Sigmoid colon (tissue), 7 donors: ENCODE data around the gene B3GALNT2. TPM values are rescaled to one million over a fixed set of nuclear protein-coding genes. Genes with fewer than 3 reads are reported as not detected.

Source experiments
- DNase-seq: peaks from one replicate; pipeline ENCODE4 v3.0.0-alpha.2; 2019
- H3K27ac ChIP-seq, 4 donors: fragments of 200-600 bp; sonication (generic); one replicate each; pipeline ENCODE4 v1.5.1; 2016 to 2019; ENCODE audit warnings: mild to moderate bottlenecking in 1 of 4
- H3K27me3 ChIP-seq, 3 donors: fragments of 200-600 bp; sonication (generic); one replicate each; pipeline ENCODE4 v1.5.1; 2019; ENCODE audit warnings: mild to moderate bottlenecking in 1 of 3
- H3K36me3 ChIP-seq, 4 donors: fragments of 200-600 bp; sonication (generic); one replicate each; pipeline ENCODE4 v1.5.1; 2016 to 2019
- H3K4me1 ChIP-seq, 4 donors: fragments of 200-600 bp; sonication (generic); one replicate each; pipeline ENCODE4 v1.5.1; 2017 to 2019
- H3K4me3 ChIP-seq, 4 donors: fragments of 200-600 bp; sonication (generic); one replicate each; pipeline ENCODE4 v1.5.1; 2017 to 2019; ENCODE audit warnings: mild to moderate bottlenecking in 2 of 4, moderate library complexity in 1 of 4
- H3K9me3 ChIP-seq, 4 donors: fragments of 200-600 bp in 3 of 4; sonication (generic) in 3 of 4; one replicate each; pipeline versions ENCODE4 v1.5.1 to v1.6.1; 2013 to 2019
- CTCF ChIP-seq, 4 experiments: fragments of 450-650 bp in 3 of 4; fragments of 200-600 bp in 1 of 4; IDR thresholded peaks; one replicate each; pipeline ENCODE4 v1.5.1; 2016 to 2019; ENCODE audit warnings: antibody characterized with exemption in 4 of 4, mild to moderate bottlenecking in 3 of 4, moderate library complexity in 2 of 4
- EP300 ChIP-seq, 4 donors: sonication (generic); formaldehyde crosslinking; IDR thresholded peaks; one replicate each; pipeline ENCODE4 v1.6.1; 2017; ENCODE audit warnings: antibody characterized with exemption in 4 of 4
- POLR2A ChIP-seq, 2 donors: fragments of 450-650 bp; IDR thresholded peaks; one replicate each; pipeline ENCODE4 v1.6.1; 2016; ENCODE audit warnings: antibody characterized with exemption in 2 of 2, mild to moderate bottlenecking in 2 of 2, moderate library complexity in 2 of 2
- POLR2AphosphoS5 ChIP-seq, 4 donors: sonication (generic); formaldehyde crosslinking; IDR thresholded peaks; one replicate each; pipeline ENCODE4 v1.6.1; 2017; ENCODE audit warnings: antibody characterized with exemption in 4 of 4
- WGBS, 2 donors: extraction: QIAGEN DNeasy Blood & Tissue Kit; methylation state at CpG; one replicate each; pipeline ENCODE4 v1.1.7; 2013; 5-methylcytosine and 5-hydroxymethylcytosine counted together
- intact Hi-C: fragments of 100-400 bp; cut with DNase I; formaldehyde crosslinking; loops from one replicate; pipeline ENCODE4 v1.15.1; 2023
- polyA plus RNA-seq, 3 donors: library from polyadenylated mRNA; stranded (reverse); fragments of 200-250 nt; gene quantifications; one replicate each; pipeline ENCODE4 v1.2.3, GENCODE V29; 2013
- small RNA-seq, 3 donors: library from RNA; depleted of rRNA; stranded (forward); fragments of <200 nt; gene quantifications; one replicate each; pipeline ENCODE3, GENCODE V24; 2016
- total RNA-seq, 4 donors: library from RNA; depleted of rRNA; stranded (reverse); fragments of >200 nt; gene quantifications; one replicate each; pipeline ENCODE4 v1.1.0, GENCODE V29; 2016
- donor health status: healthy with polysubstance abuse.
- donor health status: Bipolar disorder and iron deficiency.
- donor health status: healthy.

Gene B3GALNT2
- total and polyA plus RNA-seq, 7 donors: 1.8 to 58.7 (median 38.5) TPM

DNA sequence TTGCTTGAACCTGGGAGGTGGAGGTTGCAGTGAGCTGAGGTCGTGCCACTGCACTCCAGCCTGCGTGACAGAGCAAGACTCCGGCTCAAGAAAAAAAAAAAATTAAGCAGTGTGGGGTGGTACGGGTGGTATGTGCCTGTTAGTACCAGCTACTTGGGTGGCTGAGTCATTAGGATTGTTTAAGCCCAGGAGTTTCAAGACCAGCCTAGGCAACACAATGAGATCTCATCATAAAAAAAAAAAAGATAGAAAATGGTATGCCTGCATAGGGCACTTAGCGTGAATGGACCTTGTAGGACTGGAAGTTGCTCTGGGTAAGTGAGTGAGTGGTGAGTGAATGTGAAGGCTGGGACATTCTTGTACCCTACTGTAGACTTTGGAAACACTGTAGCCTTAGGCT lies 100.1 kb downstream of the B3GALNT2 start:
- DNase-seq: no peak
- Histone ChIP-seq H3K27me3 (no peaks in the 10 kb centered on the region), H3K4me1 (no peaks in the 10 kb centered on the region), H3K36me3 (no peaks in the 10 kb centered on the region), H3K9me3 (no peaks in the 10 kb centered on the region), H3K4me3 (no peak overlapping the region), H3K27ac (no peak overlapping the region)
- intact Hi-C loops: no loop called here
- TF ChIP-seq POLR2AphosphoS5 (IDR thresholded peaks at IDR 0.05): no peak
- TF ChIP-seq EP300 (IDR thresholded peaks at IDR 0.05): no peak
- no peak for TF ChIP-seq POLR2A (IDR thresholded peaks at IDR 0.05)
- TF ChIP-seq CTCF (IDR thresholded peaks at IDR 0.05): no peak
- WGBS, 2 donors: 95 to 97% methylated on average over 5 of the region's 5 CpGs

DNA sequence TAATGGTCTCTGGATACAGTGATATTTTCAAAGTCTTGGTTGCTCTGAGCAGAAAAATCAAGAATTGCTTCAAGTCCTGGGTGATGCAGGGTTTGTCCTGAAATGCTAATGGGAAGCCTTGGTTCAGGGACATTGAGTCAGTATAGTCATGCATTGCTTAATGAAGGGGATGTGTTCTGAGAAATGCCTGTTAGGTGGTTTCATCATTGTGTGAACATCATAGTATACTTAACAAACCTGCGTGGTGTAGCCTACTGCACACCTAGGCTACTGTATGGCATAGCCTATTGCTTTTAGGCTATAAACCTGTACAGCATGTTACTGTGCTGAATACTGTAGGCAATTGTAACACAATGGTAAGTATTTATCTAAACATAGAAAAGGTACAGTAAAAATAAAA lies 100.7 kb downstream of the B3GALNT2 start:
- no peak for TF ChIP-seq POLR2A (IDR thresholded peaks at IDR 0.05)
- no peak for TF ChIP-seq CTCF (IDR thresholded peaks at IDR 0.05)
- no peak for TF ChIP-seq EP300 (IDR thresholded peaks at IDR 0.05)
- no peak for TF ChIP-seq POLR2AphosphoS5 (IDR thresholded peaks at IDR 0.05)
- no peak for DNase-seq
- intact Hi-C loops: no loop called here
- no peak overlapping the region for H3K27ac ChIP-seq
- no peaks in the 10 kb centered on the region for H3K27me3 ChIP-seq
- H3K9me3 ChIP-seq: no peaks in the 10 kb centered on the region
- no peaks in the 10 kb centered on the region for H3K4me1 ChIP-seq
- H3K4me3 ChIP-seq: no peak overlapping the region
- 94 to 95% methylated on average over 1 of the region's 1 CpG for WGBS, 2 donors
- H3K36me3 ChIP-seq: no peaks in the 10 kb centered on the region

DNA sequence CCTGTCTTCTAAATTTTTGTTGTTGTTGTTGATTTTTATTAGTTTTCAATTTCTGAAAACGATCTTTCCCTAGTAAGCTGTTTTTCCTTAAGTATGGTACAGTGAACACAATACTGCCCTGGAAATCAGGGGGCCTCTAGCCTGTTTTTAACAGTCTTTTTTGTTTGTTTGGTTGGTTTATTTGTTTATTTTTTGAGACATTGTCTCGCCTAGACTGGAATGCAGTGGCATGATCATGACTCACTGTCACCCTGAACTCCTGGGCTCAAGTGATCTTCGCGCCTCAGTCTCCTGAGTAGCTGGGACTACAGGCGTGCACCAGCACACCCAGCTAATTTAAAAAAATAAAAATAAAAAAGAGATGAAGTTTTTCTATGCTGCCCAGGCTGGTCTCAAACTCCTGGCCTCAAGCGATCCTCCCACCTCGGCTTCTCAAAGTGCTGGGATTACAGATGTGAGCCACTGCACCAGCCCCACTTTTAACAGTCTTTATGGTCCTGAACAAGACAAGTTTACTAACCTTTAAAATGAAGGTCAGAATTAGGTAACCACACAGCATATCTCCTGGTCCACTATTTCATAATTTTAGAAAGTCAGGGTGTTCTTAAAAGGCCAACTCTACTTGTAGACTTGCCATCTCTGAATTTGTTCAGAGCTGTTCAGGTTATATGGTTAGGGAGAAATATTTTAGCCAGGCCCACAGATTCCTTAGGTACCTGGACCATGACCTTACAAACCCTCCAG lies 101.6 kb downstream of the B3GALNT2 start:
- no peaks in the 10 kb centered on the region for H3K27me3 ChIP-seq
- 91 to 95% methylated on average over 7 of the region's 7 CpGs for WGBS, 2 donors
- intact Hi-C loops: no loop called here
- no peak overlapping the region for H3K4me3 ChIP-seq
- no peak overlapping the region for H3K27ac ChIP-seq
- no peaks in the 10 kb centered on the region for H3K9me3 ChIP-seq
- no peaks in the 10 kb centered on the region for H3K36me3 ChIP-seq
- no peaks in the 10 kb centered on the region for H3K4me1 ChIP-seq
- DNase-seq: no peak
- no peak for TF ChIP-seq CTCF (IDR thresholded peaks at IDR 0.05)
- no peak for TF ChIP-seq EP300 (IDR thresholded peaks at IDR 0.05)
- no peak for TF ChIP-seq POLR2AphosphoS5 (IDR thresholded peaks at IDR 0.05)
- TF ChIP-seq POLR2A (IDR thresholded peaks at IDR 0.05): no peak

GRCh38 chr1:235401251-235401650 lies 103.0 kb downstream of the B3GALNT2 start:
- TF ChIP-seq POLR2A (IDR thresholded peaks at IDR 0.05) (no peak), POLR2AphosphoS5 (IDR thresholded peaks at IDR 0.05) (no peak), EP300 (IDR thresholded peaks at IDR 0.05) (no peak), CTCF (IDR thresholded peaks at IDR 0.05) (no peak)
- DNase-seq: no peak
- Histone ChIP-seq H3K36me3 (no peaks in the 10 kb centered on the region), H3K4me1 (no peaks in the 10 kb centered on the region), H3K27me3 (no peaks in the 10 kb centered on the region), H3K9me3 (no peaks in the 10 kb centered on the region), H3K27ac (no peak overlapping the region), H3K4me3 (no peak overlapping the region)
- intact Hi-C loops: no loop called here
- WGBS, 2 donors: 92 to 93% methylated on average over 4 of the region's 4 CpGs

Small RNA genes lying within 50 kb of the gene (small RNA-seq; reads per million reads assigned to genes)
- gene MTCO3P46 (0 reads per million in 3 donors), gene MTND4LP21 (0 reads per million in 3 donors), gene RPS21P1 (0 reads per million in 3 donors)

Other genes with a start within 250 kb of the B3GALNT2 start
- gene ARID4B, start 176.3 kb downstream of the B3GALNT2 start, total RNA-seq: 10 to 100 TPM; 30.1 to 41.7 (median 38.4) TPM
- 10 to 100 TPM in 1 of 3 donors, 1 to 10 TPM in 2; 8.1 to 15.9 (median 9.0) TPM for gene ARID4B, start 176.3 kb downstream of the B3GALNT2 start, polyA plus RNA-seq
- gene GGPS1, start 175.9 kb downstream of the B3GALNT2 start, total RNA-seq: 10 to 100 TPM; 29.5 to 35.7 (median 30.8) TPM
- 10 to 100 TPM; 16.6 to 33.6 (median 28.9) TPM for gene GGPS1, start 175.9 kb downstream of the B3GALNT2 start, polyA plus RNA-seq
- 10 to 100 TPM; 16.3 to 21.9 (median 17.7) TPM for gene TBCE, start 137.0 kb downstream of the B3GALNT2 start, total RNA-seq
- gene TBCE, start 137.0 kb downstream of the B3GALNT2 start, polyA plus RNA-seq: 10 to 100 TPM; 14.4 to 24.3 (median 14.6) TPM
- gene GNG4, start 145.3 kb upstream of the B3GALNT2 start, total RNA-seq: 1 to 10 TPM; 1.5 to 3.9 (median 2.8) TPM
- gene GNG4, start 145.3 kb upstream of the B3GALNT2 start, polyA plus RNA-seq: 10 to 100 TPM in 2 of 3 donors, 1 to 10 TPM in 1; 5.2 to 31.9 (median 10.8) TPM